GM13977 (cell line): Measurements from ENCODE around the gene DDHD1.
A peak's percentile ranks its signal among the peaks of the same experiment; 100 is the strongest.

Source experiments
- DNase-seq: peaks from one replicate; pipeline ENCODE4 v3.0.0; 2012; ENCODE audit warnings: low spot score
- CTCF ChIP-seq: IDR thresholded peaks from 2 replicates; pipeline ENCODE4 v1.5.1; 2012; ENCODE audit warnings: mild to moderate bottlenecking, control low read depth; ENCODE audit not compliant: insufficient read depth; ENCODE audit errors: extremely low read depth, missing control alignments
- in situ Hi-C: fragments of 300-500 bp; cut with MboI; formaldehyde crosslinking; loops from one replicate; pipeline ENCODE4 v1.12.0; 2022; ENCODE audit warnings: low sequenced_read_pairs, low pct_unique_long_range_greater_than_20kb, mixed read lengths, inconsistent platforms; ENCODE audit not compliant: unreplicated experiment

DDHD1 gene

DNA sequence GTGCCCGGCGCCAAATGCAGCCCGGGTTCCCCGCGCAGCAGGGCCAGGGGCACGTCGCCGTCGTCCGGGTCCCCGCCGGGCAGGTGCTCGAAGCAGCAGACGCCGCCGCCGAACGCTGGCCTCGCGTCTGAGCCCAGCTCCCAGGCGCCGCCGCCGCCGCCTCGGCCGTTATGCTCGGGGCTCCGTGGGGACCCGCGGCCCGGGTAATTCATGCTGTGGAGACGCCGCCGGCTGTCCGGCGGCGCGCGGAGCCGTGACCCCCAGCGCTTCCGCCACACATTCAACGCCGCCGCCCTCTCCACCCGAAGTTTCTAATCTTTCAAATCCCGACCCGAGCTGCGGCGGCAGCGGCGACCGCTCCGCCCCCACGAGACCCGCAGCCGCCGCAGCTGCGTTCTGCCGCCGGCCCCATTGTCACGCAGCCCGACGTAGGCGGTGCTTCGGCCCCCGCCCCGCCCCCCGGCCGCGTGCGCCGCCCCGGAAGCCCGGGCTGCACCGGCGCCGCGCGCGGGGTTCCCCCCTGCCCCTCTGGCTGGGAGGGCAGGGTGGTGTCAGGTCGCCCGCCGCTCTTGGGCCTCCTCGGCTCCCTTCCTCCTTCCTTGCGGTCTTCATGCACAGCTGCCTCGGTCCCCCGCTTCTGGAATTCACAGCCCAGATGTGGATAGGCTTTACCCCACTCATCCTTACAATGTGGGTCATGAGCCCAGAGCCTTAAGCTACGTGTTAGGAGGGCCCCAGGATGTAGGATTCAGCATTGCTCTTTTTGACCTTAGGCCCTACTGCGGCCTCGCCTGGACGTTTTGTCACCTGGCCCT lies at the start of gene DDHD1:
DDHD1 (minus strand) TSS at position 437 of the 815 bp plus-strand sequence; CDS start at position 212, 225 bp downstream.
- TF ChIP-seq CTCF: no peak
- in situ Hi-C loops: no loop called here
- peak; percentile 94 for DNase-seq

DNA sequence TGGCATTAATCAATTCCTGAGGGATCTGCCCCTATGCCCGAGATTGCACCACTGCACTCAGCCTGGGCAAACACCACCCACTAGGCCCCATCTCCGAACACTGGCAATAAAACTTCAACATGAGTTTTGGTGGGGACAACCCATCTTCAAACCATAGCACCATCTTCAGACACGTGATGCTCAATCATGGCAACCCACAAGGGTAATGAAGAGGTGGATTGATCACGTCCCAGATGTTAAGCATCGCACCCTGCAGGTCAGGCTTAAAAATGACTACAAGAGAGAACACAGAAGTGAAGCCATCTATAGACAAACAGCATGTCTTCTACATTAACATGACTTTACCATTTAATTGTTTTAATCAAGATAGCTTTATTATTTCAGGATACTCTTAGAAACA lies 42.8 kb upstream of the DDHD1 start:
- no peak for DNase-seq
- TF ChIP-seq CTCF: no peak
- in situ Hi-C loops: no loop called here

DNA sequence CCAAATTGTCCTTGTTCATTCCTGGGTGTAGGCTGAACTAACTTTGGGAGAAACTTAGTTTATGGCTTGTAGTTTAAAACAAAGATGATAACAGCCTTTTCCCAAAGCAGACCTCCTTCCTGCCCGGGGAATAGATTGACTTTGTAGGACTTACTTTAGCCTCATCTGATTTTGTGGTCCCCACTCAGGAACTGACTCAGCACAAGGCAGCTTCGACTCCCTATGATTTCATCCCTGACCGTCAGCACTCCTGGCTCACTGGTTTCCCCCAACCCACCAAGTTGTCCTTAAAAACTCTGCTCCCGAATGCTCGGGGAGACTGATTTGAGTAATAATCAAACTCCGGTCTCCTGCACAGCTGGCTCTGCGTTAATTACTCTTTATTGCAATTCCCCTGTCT lies 40.1 kb upstream of the DDHD1 start:
- in situ Hi-C loops: no loop called here
- DNase-seq: no peak
- TF ChIP-seq CTCF: no peak

- no peak for DNase-seq
- no peak for TF ChIP-seq CTCF
- in situ Hi-C loops: no loop called here
Measured at GRCh38 chr14:53192052-53192760, 39.1 kb upstream of the DDHD1 start.

DNA sequence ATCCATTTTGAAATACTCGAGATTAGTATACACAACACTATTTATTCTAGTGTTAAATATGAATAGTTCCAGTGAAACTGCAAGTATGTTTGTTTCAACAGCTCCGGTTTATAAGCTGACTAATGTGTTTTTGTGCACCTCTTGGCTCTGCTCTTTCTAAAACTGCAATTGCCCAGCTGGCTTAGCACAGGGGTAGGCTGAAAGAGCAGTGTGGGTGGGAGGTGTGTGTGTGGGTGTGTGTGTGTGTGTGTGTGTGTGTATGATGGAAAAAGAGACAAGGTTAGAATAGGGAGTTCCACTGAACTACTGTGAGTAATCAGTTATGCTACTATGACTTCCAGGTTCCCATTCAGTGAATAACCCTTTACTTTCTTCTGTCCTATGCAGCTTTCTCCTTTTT lies 37.8 kb upstream of the DDHD1 start:
- no peak for TF ChIP-seq CTCF
- in situ Hi-C loops: no loop called here
- peak; percentile 44 for DNase-seq

DNA sequence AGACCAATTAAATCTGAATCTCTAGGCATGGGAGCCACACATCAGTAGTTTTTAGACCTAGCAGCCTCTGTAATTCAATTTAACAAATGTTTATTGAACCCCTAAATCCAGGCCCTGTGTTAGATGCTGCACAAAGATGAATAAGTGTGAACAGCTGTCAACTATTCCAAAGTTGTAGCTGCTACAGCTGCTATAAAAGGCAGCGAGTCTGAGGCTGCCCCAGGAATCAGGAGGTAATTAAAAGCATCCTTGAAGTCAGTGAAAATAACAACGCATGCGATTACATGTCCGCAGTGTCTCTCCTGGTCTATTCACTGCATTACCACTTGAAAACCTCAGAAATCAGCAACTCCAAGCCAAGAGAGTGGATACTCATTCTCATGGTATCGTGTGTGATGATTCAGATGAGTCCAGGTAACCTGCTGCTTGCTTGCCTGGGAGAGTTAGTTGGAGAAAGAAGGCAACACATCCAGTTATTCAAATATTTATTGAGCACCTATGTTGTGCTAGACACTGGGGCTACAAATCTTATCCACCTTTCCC lies 34.9 kb upstream of the DDHD1 start:
- no peak for TF ChIP-seq CTCF
- in situ Hi-C loops: no loop called here
- DNase-seq: no peak
